ENCODE data around the gene ANK3.
A peak's percentile ranks its signal among the peaks of the same experiment; 100 is the strongest.

The ANK3 gene

DNA sequence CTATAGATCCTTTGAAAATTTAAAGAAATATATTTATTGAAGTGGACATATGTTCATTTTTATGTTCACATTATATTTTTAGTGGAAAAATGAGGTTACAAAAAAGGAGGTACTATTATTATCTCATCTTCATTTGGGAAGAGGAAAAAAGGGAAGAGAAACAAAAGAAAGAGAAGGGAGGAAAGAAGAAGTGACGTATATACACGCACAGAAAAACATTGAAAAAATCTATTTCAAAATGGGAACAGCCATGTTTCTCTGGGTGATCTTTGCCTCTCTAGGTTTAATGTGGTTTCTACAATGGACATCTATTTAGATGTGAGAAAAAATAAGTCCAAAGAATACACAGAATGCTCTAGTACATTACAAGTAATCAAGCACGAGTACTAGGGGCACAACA, 14.8 kb downstream of the ANK3 start:
- no peak overlapping the region for H3K4me3 ChIP-seq (ENCODE audit: low read length)
- TF ChIP-seq, protein P1, sequence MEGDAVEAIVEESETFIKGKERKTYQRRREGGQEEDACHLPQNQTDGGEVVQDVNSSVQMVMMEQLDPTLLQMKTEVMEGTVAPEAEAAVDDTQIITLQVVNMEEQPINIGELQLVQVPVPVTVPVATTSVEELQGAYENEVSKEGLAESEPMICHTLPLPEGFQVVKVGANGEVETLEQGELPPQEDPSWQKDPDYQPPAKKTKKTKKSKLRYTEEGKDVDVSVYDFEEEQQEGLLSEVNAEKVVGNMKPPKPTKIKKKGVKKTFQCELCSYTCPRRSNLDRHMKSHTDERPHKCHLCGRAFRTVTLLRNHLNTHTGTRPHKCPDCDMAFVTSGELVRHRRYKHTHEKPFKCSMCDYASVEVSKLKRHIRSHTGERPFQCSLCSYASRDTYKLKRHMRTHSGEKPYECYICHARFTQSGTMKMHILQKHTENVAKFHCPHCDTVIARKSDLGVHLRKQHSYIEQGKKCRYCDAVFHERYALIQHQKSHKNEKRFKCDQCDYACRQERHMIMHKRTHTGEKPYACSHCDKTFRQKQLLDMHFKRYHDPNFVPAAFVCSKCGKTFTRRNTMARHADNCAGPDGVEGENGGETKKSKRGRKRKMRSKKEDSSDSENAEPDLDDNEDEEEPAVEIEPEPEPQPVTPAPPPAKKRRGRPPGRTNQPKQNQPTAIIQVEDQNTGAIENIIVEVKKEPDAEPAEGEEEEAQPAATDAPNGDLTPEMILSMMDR (conservative IDR thresholded peaks at IDR 0.05; ENCODE audit: low read length), result no peak
- no peak for DNase-seq (ENCODE audit: low read depth)

DNA sequence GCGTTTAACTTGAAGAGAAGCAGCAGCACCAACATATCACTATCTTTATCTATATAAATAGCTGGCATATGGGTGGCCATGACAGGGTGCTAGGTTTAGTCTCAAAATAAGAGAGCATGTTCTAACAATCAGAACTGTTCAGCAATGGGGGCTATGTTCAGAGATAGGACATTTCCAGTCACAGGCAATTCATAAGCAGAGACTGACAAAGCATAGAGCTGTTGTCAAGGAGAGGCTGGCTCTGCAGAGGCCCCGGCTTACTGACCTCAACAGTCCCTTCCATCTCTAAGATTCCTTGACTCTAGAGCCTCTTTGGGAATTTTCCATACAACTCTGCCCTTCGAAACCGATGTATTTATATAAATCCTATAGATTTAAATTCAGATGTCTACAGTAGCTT, 17.2 kb downstream of the ANK3 start:
- no peak overlapping the region for H3K4me3 ChIP-seq (ENCODE audit: low read length)
- no peak for DNase-seq (ENCODE audit: low read depth)
- TF ChIP-seq, protein P1 (conservative IDR thresholded peaks at IDR 0.05; ENCODE audit: low read length), result no peak

DNA sequence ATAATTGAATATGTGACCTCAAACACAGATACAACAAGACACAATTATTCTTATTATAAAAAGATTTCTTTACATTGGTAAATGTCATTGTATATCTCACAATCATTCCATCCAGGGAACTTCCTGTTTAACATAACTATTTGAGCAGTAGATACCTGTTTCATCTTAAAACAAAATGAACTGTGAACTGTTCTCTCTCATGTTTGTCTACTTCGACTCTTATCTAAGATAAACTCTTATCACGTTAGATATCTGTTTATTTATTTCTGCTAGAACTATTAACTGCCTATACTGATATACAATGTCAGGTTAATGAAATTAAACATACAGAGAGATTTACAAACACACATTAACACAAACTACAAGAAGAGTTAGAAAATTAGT, 20.1 kb downstream of the ANK3 start:
- no peak for DNase-seq (ENCODE audit: low read depth)
- H3K4me3 ChIP-seq (ENCODE audit: low read length), result no peak overlapping the region
- TF ChIP-seq, protein P1 (conservative IDR thresholded peaks at IDR 0.05; ENCODE audit: low read length), result no peak

DNA sequence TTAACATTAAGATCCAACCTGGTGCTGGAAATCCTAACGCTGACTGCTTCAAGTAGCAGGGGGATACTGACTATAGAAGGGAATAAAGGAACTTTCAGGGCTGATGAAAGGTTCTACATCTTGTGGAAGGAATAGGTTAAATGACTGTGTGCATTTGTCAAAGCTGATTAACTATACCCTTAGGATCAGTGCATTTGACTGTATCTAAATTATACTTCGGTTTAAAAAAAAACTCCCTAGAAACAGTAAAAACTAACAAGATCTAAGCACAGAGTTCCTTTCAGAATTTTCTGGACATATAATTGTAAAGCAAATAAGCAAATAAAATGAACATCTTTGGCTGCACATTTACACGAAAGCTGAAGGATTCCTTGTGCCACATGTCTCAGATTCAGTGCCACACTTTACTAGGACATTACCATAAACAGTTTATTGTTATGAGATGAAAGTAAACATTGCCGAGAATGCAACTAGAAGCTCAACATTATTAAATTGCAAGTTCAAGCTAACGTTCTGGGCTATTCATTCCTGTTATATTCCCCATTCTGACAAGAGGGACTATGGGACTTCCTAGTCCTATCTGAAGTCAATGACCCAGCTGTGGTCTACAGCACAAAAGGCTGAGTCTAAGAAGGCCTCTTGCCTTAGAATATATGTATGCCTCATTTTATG, 20.7 kb downstream of the ANK3 start:
- DNase-seq (ENCODE audit: low read depth), result no peak
- TF ChIP-seq, protein P1 (conservative IDR thresholded peaks at IDR 0.05; ENCODE audit: low read length), result no peak

DNA sequence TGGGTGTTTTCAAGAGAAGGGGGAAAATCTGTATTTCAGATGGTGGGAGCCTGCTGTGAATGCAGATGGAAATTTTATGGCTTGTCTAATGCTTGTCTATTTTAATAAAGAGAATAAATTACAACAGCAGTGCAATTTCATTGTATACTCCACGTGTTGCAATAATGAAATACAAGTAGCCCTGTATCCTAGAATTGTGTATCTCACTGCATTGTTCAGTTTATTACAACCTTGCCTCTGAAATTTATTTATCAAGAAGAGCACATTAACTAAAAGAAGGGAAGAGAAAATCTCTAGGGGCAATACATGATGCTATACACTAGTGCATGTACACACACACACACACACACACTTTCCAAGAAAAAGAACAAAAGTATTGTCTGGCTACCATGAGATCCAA, 21.8 kb downstream of the ANK3 start:
- TF ChIP-seq, protein P1 (conservative IDR thresholded peaks at IDR 0.05; ENCODE audit: low read length), result no peak
- H3K4me3 ChIP-seq (ENCODE audit: low read length), result no peak overlapping the region
- no peak for DNase-seq (ENCODE audit: low read depth)

More for the DNA sequence above, 20.7 kb downstream of the ANK3 start:
- H3K4me3 ChIP-seq (ENCODE audit: low read length), result no peak overlapping the region

DNA sequence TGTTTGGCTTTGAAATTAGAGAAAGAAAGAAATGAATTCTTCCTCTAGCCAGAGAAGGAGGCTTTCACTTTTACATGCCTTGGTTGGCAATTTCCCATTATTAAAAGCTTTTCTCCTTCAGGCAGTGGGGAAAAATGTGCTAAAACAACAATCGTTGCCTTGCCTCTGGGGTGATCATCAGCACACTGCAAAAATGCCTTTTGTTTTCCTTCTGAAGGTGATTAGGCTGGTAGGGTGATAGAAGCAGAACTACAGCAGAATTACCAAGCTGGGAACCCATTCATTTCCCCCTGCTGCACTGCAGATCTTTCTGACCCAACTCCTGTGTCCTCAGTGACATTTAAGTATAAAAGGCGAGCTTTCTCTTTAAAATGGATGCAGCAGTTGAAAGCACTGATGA, 22.2 kb downstream of the ANK3 start:
- TF ChIP-seq, protein P1 (conservative IDR thresholded peaks at IDR 0.05; ENCODE audit: low read length), result no peak
- H3K4me3 ChIP-seq (ENCODE audit: low read length), result no peak overlapping the region
- DNase-seq (ENCODE audit: low read depth), result peak; percentile 21

DNA sequence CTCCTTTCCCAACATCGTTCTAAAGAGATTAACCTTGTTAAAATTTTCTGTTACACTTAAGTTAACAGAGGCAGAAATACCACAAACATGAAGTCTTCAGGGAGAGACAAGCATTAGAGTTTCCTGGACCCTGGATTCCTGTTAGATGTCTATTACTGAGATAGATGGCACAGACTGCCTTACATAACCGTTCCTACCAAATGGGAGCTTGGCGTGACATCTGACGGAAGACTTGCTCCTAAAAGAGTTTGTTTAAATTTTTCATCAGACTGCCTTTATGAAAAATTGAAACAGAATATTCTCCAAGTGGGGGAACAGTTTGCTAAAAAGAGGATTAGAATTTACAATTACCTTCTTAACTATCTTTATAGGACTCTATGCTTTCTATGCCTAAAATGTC, 22.7 kb downstream of the ANK3 start:
- DNase-seq (ENCODE audit: low read depth), result peak; percentile 28
- TF ChIP-seq, protein P1 (conservative IDR thresholded peaks at IDR 0.05; ENCODE audit: low read length), result no peak
- H3K4me3 ChIP-seq (ENCODE audit: low read length), result no peak overlapping the region
